Stimulated activated CD8-positive, alpha-beta memory T cell treated with anti-CD3 and anti-CD28 coated beads, Interleukin-12 subunit alpha, Interleukin-12 subunit beta, amount 100 ng/mL, for 4 hours (primary cell): Measurements from ENCODE around the gene PPIF.

Experiments used
- DNase-seq: peaks from one replicate; pipeline ENCODE4 v3.0.0-alpha.2; 2020; ENCODE audit warnings: low read depth

The PPIF gene

DNA sequence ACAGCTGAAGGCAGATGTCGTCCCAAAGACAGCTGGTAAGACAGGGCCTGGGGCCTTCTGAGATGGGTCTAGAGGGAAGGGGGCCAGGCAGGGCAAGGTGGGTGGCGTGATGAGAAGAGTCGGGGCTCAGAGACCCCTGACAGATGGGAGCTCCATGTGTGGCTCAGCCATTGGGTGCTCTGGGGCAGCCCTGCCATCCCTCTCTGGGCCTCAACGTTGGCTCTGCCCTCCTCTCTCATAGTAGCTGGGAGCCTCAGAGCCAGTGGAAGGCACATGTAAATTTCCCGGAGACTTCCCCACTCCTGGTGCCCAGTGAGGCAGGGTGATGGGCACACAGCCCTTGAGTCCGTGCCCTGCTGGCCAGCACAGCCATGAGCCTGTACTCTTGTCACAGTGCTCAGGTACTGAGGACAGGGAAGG, 1.8 kb downstream of the PPIF start:
- no peak for DNase-seq

DNA sequence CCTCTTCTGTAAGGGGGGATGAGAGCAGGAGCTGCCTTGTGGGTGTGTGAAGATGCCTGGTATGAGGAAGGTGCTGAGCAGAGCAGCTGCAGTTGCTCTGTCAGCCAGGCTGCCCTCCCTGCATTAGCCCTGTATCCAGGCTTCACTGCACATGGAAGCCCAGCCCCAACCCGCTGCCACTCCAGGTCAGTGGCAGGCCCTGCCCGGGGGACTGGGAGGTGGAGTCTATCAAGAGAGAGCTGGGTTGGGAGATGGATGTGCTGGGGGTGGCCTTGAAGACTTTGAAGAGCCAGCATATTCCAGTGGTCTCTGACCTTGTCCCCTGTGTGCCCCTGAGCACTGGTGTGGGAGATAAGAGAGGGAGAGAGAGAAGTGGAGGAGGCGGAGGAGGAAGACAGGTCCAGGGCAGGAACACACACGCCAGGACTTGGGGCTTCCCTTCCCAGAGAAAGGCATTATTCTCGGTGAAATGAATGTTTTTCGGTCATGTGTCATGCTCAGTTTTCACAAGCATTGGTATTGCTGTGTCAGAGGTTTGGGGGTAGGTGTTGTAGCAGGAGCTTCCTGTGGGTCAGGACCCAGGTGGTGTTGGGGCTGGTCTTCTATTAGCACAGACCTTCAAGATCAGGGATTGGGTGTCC, 2.6 kb downstream of the PPIF start:
- DNase-seq = no peak

GRCh38 chr10:79350407-79351154, 3.3 kb downstream of the PPIF start:
- no peak for DNase-seq

DNA sequence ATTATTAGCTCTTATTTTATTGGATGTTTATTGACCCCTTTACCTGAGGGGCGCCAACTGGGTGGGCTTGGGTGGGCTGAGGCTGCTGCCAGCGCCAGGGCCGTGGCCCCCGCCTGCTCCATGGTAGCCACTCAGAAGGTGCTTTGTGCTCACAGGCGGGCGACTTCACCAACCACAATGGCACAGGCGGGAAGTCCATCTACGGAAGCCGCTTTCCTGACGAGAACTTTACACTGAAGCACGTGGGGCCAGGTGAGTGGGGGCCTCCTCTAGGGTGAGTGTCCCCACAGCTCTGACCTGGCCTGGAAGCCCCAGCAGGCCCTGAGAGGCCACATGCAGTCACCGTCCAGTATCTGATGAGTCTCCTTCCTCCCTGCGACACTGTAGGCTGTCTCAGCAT, 4.1 kb downstream of the PPIF start:
- DNase-seq = no peak

DNA sequence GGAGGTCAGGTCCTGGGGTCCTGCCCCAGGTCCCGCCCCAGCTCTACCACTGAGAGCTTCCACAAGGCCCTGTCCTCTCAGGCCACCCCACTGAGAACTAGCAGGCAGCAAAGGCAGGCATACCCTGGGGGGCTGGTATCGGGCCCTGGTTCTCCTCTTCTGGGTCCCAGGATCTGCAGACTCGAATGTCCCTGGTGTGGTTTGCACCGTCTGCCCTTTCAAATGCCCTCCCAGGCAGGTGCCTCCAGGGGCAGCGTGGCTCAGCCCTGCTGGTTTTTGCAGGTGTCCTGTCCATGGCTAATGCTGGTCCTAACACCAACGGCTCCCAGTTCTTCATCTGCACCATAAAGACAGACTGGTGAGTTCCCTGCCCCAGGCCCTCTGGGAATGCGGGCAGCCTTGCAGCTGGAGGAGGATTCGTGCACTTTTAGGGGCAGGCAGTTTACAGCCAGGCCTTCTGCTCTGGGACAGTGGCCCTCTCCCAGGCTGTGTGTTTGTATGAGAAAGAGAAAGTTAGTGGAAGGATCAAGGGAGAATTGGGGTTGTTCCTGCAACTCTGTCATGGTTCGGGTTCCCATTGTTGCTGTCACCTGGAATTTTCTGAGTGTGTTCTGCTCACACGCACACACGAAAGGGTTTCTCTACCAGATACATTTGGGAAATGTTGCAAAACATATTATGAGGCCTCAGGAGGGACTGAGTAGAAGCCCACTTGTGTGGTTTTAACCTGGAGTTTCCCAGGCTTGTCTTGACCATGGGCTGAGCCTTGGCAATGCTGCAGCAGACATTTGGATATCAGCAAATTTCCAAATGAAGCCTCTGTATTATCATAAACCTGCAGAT, 5.0 kb downstream of the PPIF start:
- no peak for DNase-seq

DNA sequence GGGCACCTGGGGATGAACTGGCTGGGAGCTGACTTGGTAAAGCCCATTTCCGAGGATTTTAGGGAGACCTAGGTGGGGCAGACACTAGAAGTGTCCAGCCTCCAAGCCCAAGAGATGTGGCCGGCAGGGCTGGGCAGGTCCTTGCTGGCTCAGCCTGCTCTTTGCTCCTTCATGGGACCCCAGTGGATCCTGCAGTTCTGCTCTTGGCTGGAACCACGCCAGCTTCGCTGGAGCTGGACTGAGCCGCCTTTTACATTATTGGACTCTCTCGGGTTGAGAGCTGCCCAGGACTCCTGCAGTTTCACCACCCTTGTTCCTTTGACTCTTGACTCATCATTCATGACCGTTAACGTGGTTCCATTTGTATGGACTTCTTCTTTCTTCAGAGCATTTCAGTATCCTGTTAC, 5.7 kb downstream of the PPIF start:
- no peak for DNase-seq

DNA sequence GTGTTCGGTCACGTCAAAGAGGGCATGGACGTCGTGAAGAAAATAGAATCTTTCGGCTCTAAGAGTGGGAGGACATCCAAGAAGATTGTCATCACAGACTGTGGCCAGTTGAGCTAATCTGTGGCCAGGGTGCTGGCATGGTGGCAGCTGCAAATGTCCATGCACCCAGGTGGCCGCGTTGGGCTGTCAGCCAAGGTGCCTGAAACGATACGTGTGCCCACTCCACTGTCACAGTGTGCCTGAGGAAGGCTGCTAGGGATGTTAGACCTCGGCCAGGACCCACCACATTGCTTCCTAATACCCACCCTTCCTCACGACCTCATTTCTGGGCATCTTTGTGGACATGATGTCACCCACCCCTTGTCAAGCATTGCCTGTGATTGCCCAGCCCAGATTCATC, 6.5 kb downstream of the PPIF start:
- no peak for DNase-seq

- DNase-seq = no peak
These were observed 6.9 kb downstream of the PPIF start for GRCh38 chr10:79354141-79354540.

- DNase-seq = no peak
These were observed 7.3 kb downstream of the PPIF start for GRCh38 chr10:79354615-79355014.

DNA sequence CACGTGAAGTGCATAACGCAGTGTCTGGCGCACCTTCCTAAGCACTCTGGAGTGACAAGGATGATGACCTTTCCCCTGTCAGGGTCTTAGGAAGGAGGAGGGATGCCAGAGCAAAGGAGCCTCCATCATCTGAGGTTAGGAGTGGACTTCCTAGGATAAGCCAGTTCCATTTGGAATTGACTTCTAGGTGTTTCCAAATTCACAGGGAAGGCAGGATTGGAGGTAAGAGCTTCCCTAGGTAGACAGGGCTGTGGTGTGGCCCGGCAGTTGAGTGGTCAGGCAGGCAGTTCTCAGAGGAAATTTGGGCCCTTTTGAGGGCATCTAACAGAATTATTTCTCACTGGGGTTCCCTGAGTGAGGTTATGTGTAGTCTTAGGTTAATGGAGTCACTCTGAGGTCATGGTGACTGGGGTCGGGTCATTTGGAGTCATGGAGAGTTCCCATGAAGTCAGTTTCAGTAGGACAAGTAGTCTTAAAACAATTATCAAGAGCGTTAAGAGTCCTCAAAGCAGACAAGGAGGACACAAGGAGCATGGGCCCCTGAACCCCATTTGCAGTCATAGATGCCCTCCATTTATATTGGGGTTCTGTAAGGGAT, 8.2 kb downstream of the PPIF start:
- DNase-seq = no peak

GRCh38 chr10:79356104-79356503, 8.8 kb downstream of the PPIF start:
- DNase-seq = no peak

- DNase-seq = no peak
These were observed 9.9 kb downstream of the PPIF start for GRCh38 chr10:79357180-79357579.

DNA sequence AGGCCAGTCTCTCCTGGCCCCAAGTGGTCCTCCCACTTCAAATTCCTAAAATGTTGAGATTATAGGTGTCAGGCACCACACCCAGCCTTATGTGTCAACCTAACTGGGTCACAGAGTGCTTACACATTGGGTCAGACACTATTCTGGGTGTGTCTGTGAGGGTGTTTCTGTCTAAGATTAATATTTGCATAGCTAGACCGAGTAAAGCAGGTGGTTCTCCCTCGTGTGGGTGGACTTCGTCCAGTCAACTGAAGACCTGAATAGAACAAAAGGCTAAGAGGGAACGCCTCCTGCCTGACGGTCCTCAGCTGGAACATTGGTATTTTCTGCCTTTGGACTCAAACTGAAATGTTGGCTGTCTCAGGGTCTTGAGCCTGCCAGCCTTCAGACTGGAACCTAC, 11.5 kb downstream of the PPIF start:
- DNase-seq = no peak

DNA sequence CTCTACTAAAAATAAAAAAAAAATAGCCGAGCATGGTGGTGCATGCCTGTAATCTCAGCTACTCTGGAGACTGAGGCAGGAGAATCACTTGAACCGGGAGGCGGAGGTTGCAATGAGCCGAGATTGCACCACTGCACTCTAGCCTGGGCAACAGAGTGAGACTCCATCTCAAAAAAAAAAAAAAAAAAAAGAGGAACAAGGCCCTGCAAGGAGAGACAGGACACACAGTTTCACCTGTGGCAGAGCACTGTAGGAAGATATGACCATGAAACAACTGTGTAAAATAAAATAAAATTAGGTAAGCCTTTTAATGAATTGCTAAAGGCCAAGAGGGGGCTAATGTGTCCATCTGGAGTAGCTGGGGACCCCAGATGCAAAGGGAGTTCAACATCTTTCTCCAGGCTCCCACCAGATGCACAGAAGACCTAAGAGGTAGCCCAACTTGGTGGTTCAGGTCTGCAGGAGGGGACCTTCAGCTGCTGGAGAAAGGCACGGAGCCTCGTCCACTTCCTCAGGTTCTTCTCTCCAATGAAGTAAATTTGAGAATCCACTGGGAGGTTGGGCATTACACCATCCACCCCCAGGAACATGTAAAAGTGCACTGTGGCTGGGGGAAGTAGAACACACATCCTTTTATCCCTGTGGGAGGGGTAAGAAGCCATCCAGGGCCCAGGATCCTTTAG, 12.7 kb downstream of the PPIF start:
- DNase-seq = no peak

DNA sequence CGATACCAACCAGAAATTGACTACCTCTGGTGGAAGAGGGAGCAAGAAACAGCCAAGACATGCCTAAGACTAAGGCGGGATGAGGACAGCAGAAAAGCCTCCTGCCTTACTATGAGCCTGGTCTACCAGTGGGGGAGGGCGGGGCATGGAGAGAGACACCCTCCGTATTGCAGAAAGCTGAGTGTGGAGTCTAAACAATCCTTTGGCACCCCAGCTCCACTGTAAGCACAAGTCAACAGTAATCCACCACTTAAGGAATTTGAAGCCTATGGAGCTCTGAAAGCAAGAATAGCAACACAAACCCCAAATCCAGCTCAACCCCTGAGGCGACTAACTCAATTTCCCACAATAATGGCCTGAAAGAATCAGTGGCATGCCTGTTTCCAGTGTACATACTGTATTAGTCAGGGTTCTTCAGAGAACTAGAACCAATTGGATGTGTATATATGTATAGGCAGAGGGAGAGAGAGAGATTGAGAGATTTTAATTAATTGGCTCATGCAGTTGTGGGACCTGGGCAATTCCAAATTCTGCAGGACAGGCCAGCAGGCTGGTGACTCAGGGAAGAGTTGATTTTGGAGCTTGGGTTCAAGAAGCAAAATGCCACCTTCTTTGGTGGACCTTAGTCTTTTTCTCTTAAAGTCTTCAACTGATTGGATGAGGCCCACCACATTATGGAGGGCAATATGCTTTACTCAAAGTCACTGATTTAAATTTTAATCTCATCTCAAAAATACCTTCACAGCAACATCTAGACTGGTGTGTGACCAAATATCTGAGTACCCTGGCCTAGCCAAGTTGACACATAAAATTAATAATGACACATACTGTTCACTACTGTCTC, 13.5 kb downstream of the PPIF start:
- DNase-seq = no peak

DNA sequence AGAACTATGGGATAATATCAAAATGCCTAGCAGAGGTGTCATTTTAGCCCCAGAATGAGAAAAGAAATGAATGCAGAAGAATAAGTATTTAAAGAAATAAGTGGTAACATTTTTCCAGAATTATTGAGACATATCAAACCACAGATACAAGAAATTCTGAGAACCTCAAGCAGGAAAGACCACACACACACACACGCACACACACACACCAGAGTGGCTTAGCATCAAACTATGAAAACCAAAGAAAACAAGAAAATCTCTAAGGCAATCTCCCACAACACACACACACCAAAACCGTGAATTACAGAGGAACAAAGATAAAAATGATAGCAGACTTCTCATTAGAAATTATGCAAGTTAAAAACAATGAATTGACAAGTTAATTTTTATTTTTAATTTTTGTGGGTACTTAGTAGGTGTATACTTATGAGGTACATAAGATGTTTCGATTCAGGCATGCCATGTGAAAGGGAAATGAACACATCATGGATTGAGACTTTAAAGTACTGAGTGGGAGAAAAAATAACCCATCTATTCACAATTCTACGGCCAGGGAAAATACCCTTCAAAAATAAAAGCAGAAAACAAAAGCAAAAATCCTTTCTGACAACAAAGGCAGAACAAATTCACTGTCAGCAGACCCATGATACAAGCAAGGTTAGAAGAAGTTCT, 14.6 kb downstream of the PPIF start:
- DNase-seq = no peak

- no peak for DNase-seq
These were observed 20.3 kb downstream of the PPIF start for GRCh38 chr10:79367426-79368189.

DNA sequence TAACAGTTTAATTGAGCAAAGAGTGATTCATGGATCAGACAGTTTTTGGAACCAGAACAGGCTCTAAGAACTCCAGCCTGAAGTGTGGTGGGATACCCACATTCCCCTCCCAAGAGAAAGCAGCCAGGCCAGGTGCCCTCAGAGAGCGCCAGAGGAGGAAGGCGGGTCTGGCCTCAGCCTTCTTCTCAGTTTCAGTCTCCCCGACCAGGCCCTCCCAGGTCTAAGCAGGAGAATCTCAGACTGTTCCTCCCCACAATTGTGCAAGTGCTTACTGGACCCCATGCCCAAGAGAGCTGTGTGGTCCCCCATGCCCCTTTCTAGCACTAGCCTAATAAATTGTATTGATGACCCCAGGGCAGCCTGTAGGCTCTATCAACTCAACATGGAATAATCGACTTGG, 25.6 kb downstream of the PPIF start:
- DNase-seq = no peak

DNA sequence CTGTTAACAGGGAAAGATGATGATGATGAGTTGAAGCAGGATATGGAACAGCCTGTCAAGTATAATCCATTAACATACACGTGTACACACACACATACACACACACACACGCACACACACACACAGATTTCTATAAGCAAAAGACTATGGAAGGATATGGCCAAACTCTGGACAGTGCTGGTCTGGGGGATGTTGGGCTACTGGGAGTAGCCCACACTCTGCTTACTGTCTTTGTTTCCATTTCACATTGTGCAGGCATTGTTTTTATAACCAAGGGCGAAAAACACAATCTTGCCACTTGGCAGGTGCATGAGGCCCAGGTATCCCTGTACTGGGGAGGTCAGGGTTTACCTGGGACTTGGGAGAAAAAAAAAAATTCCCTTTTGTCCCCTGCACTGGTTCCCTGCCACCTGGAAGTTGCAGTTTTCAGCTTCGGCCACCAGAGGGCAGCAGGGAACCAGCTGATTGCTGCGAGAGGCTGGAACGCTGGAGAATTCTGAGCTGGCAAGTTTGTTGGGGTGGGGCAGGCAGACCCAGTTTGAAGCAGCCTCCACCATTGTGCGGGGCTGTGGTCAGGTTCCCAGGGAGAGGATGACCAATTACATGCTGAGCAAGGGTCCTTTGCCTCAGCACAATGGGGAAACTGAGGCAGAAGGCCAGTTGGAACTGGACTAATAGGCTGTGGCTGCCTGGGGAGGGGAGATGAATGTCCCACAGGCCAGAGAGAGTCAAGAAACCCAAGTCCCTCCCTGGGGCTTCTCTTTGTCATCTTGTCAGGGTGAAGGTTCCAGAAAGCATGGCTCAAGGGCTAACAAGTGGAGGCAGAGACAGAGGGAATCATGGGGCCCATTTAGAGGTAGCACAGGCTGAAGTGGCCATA, 27.3 kb downstream of the PPIF start:
- DNase-seq = peak; percentile 52
